Anterior cingulate cortex (tissue), 58 donors: ENCODE data around the gene DOC2B.
A peak's percentile ranks its signal among the peaks of the same experiment; 100 is the strongest.
"Not testable (repeated sequence)": the region's sequence is repeated elsewhere in the genome, so short reads cannot be mapped to it uniquely, and the experiment has no call there.

Experiments
- DNase-seq, 58 donors: peaks; one replicate each; lab custom pipeline; 2025; lab: John Stamatoyannopoulos, UW

The DOC2B gene

GRCh38 chr17:213286-214105, 32.0 kb upstream of the DOC2B start:
- DNase-seq = no peak

GRCh38 chr17:210402-210801, 29.0 kb upstream of the DOC2B start:
- DNase-seq = no peak

GRCh38 chr17:208429-208828, 27.0 kb upstream of the DOC2B start:
- no peak for DNase-seq

GRCh38 chr17:207775-208174, 26.3 kb upstream of the DOC2B start:
- DNase-seq = no peak

- peak in 2 of 58 donors; percentile 17 to 24 for DNase-seq
Measured at GRCh38 chr17:206941-207560, 25.6 kb upstream of the DOC2B start.

GRCh38 chr17:206484-206883, 25.0 kb upstream of the DOC2B start:
- not testable (repeated sequence) for DNase-seq

- no peak for DNase-seq
Measured at GRCh38 chr17:205817-206216, 24.4 kb upstream of the DOC2B start.

GRCh38 chr17:205148-205669, 23.8 kb upstream of the DOC2B start:
- DNase-seq = no peak

GRCh38 chr17:204427-205147, 23.1 kb upstream of the DOC2B start:
- DNase-seq = no peak

- DNase-seq = no peak
Measured at GRCh38 chr17:202501-202951, 21.1 kb upstream of the DOC2B start.

- not testable (repeated sequence) for DNase-seq
Measured at GRCh38 chr17:201736-202135, 20.3 kb upstream of the DOC2B start.

- not testable (repeated sequence) for DNase-seq
Measured at GRCh38 chr17:201257-201656, 19.8 kb upstream of the DOC2B start.

- no peak for DNase-seq
Measured at GRCh38 chr17:200586-200985, 19.1 kb upstream of the DOC2B start.

GRCh38 chr17:199806-200545, 18.5 kb upstream of the DOC2B start:
- DNase-seq = no peak

GRCh38 chr17:199191-199604, 17.7 kb upstream of the DOC2B start:
- DNase-seq = peak in 12 of 58 donors; percentile 7 to 53 (median 30)

GRCh38 chr17:198225-198624, 16.8 kb upstream of the DOC2B start:
- DNase-seq = not testable (repeated sequence)

- DNase-seq = no peak
Measured at GRCh38 chr17:197352-197751, 15.9 kb upstream of the DOC2B start.

GRCh38 chr17:194828-195602, 13.6 kb upstream of the DOC2B start:
- DNase-seq = no peak
